Gastroesophageal sphincter (tissue), 3 donors: ENCODE results near the gene KRTAP10-8.
"Not testable (repeated sequence)": the region's sequence is repeated elsewhere in the genome, so short reads cannot be mapped to it uniquely, and the experiment has no call there.

ENCODE experiments used
- POLR2A ChIP-seq, 2 donors: fragments of 450-650 bp; IDR thresholded peaks; one replicate each; pipeline ENCODE4 v1.6.1; 2017; ENCODE audit warnings: antibody characterized with exemption in 2 of 2, mild to moderate bottlenecking in 2 of 2, moderate library complexity in 1 of 2
- TF ChIP-seq, protein P1 (sequence below), 4 experiments: fragments of 200-600 bp in 2 of 4; fragments of 450-650 bp in 2 of 4; sonication (generic) in 1 of 4; IDR thresholded peaks; one replicate each; pipeline ENCODE4 v1.5.1; 2017 to 2019; ENCODE audit warnings: antibody characterized with exemption in 4 of 4, mild to moderate bottlenecking in 2 of 4, moderate library complexity in 2 of 4

- TF ChIP-seq, protein P1, sequence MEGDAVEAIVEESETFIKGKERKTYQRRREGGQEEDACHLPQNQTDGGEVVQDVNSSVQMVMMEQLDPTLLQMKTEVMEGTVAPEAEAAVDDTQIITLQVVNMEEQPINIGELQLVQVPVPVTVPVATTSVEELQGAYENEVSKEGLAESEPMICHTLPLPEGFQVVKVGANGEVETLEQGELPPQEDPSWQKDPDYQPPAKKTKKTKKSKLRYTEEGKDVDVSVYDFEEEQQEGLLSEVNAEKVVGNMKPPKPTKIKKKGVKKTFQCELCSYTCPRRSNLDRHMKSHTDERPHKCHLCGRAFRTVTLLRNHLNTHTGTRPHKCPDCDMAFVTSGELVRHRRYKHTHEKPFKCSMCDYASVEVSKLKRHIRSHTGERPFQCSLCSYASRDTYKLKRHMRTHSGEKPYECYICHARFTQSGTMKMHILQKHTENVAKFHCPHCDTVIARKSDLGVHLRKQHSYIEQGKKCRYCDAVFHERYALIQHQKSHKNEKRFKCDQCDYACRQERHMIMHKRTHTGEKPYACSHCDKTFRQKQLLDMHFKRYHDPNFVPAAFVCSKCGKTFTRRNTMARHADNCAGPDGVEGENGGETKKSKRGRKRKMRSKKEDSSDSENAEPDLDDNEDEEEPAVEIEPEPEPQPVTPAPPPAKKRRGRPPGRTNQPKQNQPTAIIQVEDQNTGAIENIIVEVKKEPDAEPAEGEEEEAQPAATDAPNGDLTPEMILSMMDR (IDR thresholded peaks at IDR 0.05): not testable (repeated sequence)
- TF ChIP-seq POLR2A (IDR thresholded peaks at IDR 0.05): not testable (repeated sequence)
Observed at GRCh38 chr21:44591801-44592130, 20.1 kb upstream of the KRTAP10-8 start.
